ENCODE results near the gene TRIM2.

GRCh38 chr4:153209410-153209809, 5.2 kb downstream of the TRIM2 start:
- TF ChIP-seq JUNB (IDR thresholded peaks at IDR 0.05) (no peak), CTCF (IDR thresholded peaks at IDR 0.05 in 2 of 3, conservative IDR thresholded peaks at IDR 0.05 in 1 of 3; ENCODE audit: control insufficient read depth in 2 of 3, extremely low read depth in 1 of 3, insufficient read depth in 1 of 3, low read depth in 3 of 3, low read length in 3 of 3) (no peak), MAX (IDR thresholded peaks at IDR 0.05; ENCODE audit: low read depth, low read length) (no peak), ASH2L (IDR thresholded peaks at IDR 0.05; ENCODE audit: borderline replicate concordance, low read depth) (no peak), NFIC (IDR thresholded peaks at IDR 0.05; ENCODE audit: low read depth, low read length) (no peak), MEF2B (IDR thresholded peaks at IDR 0.05; ENCODE audit: partially characterized antibody, poor library complexity, severe bottlenecking) (no peak), BHLHE40 (IDR thresholded peaks at IDR 0.05; ENCODE audit: borderline replicate concordance in 1 of 2, low read depth in 2 of 2, low read length in 1 of 2) (no peak), IRF3 (IDR thresholded peaks at IDR 0.05) (no peak), ZBTB33 (IDR thresholded peaks at IDR 0.05) (no peak), PBX3 (IDR thresholded peaks at IDR 0.05; ENCODE audit: insufficient replicate concordance, low read depth, low read length) (no peak), EP300 (IDR thresholded peaks at IDR 0.05; ENCODE audit: borderline replicate concordance in 1 of 2, control insufficient read depth in 1 of 2, low read depth in 2 of 2, low read length in 2 of 2) (no peak)
